Embryonic facial prominence (tissue), 1 donor: ENCODE results near the gene TUSC2.
A peak's percentile ranks its signal among the peaks of the same experiment; 100 is the strongest.

Experiments
- DNase-seq: peaks from one replicate; pipeline ENCODE4 v3.0.0-alpha.2; 2016; ENCODE audit errors: extremely low spot score

TUSC2 gene

GRCh38 chr3:50336452-50337174, 8.6 kb upstream of the TUSC2 start:
- no peak for DNase-seq

GRCh38 chr3:50334339-50335075, 6.5 kb upstream of the TUSC2 start:
- no peak for DNase-seq

- no peak for DNase-seq
Observed at GRCh38 chr3:50333744-50334328, 5.8 kb upstream of the TUSC2 start.

GRCh38 chr3:50331364-50331907, 3.4 kb upstream of the TUSC2 start:
- no peak for DNase-seq

GRCh38 chr3:50330330-50330729, 2.3 kb upstream of the TUSC2 start:
- DNase-seq = no peak

GRCh38 chr3:50327129-50327528, 894 bp downstream of the TUSC2 start:
- DNase-seq = no peak

- no peak for DNase-seq
Observed at GRCh38 chr3:50326182-50326541, 1.9 kb downstream of the TUSC2 start.

GRCh38 chr3:50325497-50326181, 2.4 kb downstream of the TUSC2 start:
- no peak for DNase-seq

DNA sequence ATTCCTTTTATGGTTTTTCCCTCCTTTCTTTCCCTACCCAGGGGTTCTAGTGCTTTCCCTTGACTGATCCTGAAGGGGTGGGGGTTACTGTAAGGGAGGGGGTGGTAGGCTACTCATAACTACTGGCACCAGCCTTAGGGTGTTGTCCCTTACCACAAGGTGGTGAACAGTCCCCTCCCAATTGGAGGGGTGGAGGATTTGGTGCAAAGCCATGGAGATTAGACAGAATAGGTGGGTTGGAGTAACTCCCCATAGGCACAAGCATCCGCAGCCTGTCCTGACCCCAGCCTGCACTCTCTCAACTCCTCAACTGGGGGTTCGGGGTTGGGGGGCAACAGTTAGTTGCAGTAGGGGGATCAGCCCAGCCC, 2.9 kb downstream of the TUSC2 start:
- no peak for DNase-seq

GRCh38 chr3:50324351-50325112, 3.5 kb downstream of the TUSC2 start:
- DNase-seq = no peak

DNA sequence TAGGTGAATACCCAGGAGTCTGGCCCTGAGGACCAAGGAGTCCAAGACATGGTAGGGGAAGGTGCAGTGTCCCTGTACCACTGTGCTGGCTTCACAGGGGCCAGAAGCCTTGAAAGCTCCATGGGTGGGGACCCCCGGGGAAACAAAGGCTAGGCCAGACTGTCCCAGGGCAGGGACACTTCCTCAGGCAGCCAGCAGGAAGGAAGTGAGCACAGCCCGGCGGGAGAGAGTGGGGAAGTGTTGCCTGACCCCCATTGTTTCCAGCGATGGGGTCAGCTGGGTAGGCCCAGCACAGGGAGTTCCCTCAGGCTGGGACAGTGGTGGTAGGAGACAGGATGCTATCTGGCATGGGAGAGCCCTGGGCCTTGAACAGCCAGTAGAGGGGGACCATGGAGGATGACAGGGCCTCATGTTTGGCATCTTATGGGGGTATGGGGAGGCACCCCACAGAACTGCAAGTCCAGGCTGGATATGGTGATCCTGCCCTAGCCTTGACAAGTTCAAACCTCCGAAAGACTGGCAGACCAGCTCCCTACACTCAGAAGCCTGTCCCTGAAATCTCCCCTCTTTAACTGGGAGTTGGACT, 4.3 kb downstream of the TUSC2 start:
- no peak for DNase-seq

DNA sequence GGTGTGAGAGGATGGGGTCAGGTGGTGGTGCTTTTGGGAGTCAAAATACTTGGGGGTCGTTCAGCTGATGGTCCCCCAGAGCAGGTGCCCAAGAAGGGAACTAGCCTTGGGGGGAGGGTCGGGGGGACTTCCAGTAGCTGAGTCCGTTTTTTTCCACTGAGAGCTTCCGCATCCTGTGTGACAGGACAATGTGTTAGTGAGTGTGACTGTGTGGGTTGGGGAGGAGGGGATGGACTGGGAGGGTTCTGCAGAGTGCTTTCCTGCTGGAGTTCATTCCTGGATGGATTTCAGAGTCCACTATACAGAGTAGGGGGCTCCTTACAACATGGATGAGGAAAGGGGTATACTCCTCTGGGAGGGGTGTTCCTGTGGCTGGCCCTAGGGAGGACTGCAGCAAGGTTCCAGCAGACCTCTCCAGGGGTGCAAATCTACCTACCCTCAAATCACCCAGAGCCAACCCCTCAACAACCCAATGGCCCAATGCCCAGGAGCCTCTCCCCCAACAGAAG, 4.9 kb downstream of the TUSC2 start:
- no peak for DNase-seq

- no peak for DNase-seq
Observed at GRCh38 chr3:50322386-50323091, 5.5 kb downstream of the TUSC2 start, which contains the start of gene HYAL2. Gene HYAL2 (minus strand): TSS chr3:50322745. CDS start chr3:50320489, 2,256 bp downstream.

- DNase-seq = no peak
Observed at GRCh38 chr3:50322115-50322385, 6.0 kb downstream of the TUSC2 start.

GRCh38 chr3:50321336-50322114, 6.5 kb downstream of the TUSC2 start:
- DNase-seq = peak; percentile 73

DNA sequence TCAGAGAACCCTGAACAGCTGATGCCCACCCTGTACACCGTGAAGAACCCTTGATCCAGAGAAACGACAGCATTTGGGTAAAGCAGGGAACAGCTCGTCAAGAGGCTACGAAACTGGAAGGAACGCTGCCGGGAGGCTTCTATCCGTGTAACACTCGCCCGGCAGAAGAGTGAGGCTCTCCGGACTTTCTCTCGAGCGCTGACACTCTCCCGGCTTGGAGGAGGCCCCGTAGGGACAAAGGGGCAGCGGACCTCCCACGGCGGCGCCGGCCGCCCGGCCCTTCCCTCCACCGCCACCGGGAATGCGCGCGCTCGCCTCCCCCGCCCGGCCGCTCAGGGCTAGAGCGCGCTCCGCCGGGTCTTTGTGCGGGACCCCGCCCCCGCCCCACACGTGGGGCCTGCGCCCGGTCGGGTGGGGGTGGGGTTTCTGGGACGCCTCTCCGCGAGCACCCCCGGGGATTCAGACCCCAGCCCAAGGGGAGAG, 7.1 kb downstream of the TUSC2 start:
- no peak for DNase-seq

DNA sequence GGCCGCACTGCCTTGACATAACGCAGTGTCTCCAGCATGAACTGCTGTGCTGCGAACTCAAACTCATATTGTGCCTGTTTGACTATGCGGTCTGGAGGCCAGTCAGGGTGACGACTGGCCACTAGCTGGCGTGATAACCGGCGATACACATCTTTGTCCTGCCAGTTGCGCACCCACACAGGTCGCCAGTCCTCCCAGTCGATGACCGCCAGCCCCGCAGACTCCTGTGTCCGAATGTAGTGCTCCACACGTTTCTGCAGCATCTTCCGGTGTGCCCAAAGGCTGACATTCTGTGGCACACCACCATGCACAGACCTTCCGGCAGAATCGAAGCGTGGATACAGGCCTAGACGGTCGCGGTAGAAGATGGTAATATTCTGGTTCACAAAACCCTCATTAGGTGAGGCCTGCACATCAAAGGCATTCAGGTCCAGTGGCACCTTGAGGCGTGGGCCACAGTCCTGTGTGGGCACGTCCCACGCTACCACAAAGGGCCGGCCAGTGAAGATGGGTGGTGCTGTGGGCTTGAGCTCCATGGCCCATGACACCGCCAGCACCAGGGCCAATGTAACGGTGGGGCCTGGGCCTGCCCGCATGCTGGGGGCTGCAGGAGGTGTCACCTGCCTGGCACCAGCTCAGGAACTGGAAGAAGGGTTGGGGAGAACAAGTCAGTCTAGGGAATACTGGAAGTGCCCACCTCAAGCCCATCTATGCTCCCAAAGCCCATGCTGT, 8.0 kb downstream of the TUSC2 start:
- no peak for DNase-seq

DNA sequence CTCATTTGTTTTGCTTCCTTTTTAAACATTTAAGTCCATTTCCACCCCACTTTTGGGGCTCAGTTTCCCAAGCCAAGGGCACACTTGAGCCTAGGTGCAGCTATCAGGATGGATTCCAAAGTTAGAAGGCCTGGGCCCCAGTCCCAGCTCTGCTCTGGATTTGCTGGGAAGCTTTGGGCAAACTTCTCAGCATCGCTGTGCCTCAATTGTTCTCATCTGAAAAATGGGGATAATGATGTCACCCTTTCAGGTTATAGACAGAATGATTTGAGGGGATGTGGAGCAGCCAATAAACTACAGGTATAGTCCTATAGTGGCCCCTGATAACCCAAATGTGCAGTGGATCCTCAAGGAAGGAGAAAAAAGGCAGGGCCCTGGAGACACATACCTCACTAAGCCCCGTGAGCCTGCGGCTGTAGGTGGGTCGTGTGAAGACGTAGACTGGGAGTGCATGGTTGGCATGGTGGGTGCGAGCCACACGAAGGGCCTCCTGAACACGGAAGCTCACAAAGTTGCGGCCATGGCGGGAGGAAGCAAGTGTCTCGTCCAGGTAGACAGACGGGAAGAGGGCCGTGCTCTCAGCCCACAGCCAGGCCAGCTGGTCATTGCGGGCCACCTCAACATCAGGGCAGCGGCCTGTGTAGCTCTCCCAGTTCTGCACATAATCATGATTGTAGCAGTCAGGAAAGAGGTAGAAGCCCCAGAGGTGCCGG, 8.7 kb downstream of the TUSC2 start:
- DNase-seq = no peak
